Muscle layer of colon (tissue), 2 donors: Measurements from ENCODE around the gene ZBTB20.
"Not testable (repeated sequence)": the region's sequence is repeated elsewhere in the genome, so short reads cannot be mapped to it uniquely, and the experiment has no call there.

Experiments
- H3K27ac ChIP-seq: one replicate; pipeline ENCODE4 v1.7.0; 2013; ENCODE audit warnings: low read depth, mild to moderate bottlenecking, low read length, moderate library complexity
- H3K27me3 ChIP-seq, 2 donors: one replicate each; pipeline ENCODE4 v1.7.0; 2013; ENCODE audit warnings: low read length in 2 of 2, mild to moderate bottlenecking in 2 of 2; ENCODE audit not compliant: insufficient read depth in 2 of 2, control insufficient read depth in 1 of 2
- H3K36me3 ChIP-seq: one replicate; pipeline ENCODE4 v1.7.0; 2013; ENCODE audit warnings: mild to moderate bottlenecking, low read length; ENCODE audit not compliant: insufficient read depth
- H3K4me1 ChIP-seq: one replicate; pipeline ENCODE4 v1.7.0; 2013; ENCODE audit warnings: mild to moderate bottlenecking, low read length; ENCODE audit not compliant: insufficient read depth
- H3K4me3 ChIP-seq, 2 donors: one replicate each; pipeline ENCODE4 v1.7.0; 2013; ENCODE audit warnings: low read length in 2 of 2, low read depth in 1 of 2, mild to moderate bottlenecking in 1 of 2, moderate library complexity in 1 of 2
- H3K9ac ChIP-seq: one replicate; pipeline ENCODE4 v1.7.0; 2013; ENCODE audit warnings: low read length
- H3K9me3 ChIP-seq: one replicate; pipeline ENCODE4 v1.7.0; 2013; ENCODE audit warnings: mild to moderate bottlenecking, low read length
- donor health status: abdominal sarcoma.
- donor health status: Adenocarcinoma of cecum.

The ZBTB20 gene

DNA sequence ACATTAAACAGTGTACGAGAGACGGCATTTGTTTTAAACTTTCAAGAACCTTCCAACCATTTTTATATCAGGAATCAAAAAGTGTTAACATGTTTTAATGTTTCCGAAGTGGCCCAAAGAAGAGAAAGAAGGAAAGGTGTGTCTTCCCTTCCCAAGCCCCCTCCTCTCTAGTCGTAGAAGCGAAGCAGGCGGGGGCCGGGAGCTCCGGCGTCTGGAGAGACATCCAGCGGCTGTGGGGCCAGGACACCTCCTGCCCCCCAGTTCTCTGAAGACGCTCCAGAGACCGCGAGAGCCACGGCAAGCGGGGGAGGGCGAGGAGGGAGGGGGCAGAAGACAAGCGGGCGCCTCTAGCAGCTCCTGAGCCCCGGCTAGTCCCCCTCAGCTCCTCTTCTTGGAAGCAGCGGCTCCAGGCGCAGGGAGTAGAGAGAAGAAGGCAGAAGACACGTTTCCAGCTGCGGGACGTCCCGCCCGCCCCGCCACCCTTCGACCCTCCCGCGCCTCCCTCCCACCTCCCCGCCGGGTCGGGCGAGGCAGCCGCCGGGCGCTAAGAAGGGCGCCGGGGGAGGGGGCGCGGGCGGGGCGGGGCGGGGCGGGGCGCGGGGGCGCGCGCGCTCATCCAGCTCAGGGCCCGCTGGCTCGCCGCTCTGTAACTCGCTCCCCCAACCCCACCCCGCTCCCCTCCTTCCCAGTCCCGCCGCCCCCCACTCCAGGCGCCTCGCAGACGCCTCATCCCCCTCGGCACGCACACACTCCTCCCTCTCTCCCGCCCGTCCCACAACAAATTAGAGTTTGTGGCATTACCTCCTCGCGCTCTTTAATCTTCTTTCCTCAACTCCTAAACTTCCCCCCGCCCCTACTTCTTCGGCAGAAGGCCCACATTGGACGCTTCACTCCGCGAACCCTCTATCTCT lies at the start of gene ZBTB20:
Gene ZBTB20, minus strand, starts transcription at position 871 of the 911 bp plus-strand sequence.
- H3K27me3 ChIP-seq = no peaks in the 10 kb centered on the region
- H3K4me1 ChIP-seq = peaks cover 25% of the 10 kb centered on the region
- H3K27ac ChIP-seq = peak within 1 kb of the TSS; percentile 98
- no peaks in the 10 kb centered on the region for H3K9me3 ChIP-seq
- H3K36me3 ChIP-seq = no peaks in the 10 kb centered on the region
- H3K9ac ChIP-seq = peak within 1 kb of the TSS; percentile 91
- H3K4me3 ChIP-seq = peak within 1 kb of the TSS; percentile 50 to 96

DNA sequence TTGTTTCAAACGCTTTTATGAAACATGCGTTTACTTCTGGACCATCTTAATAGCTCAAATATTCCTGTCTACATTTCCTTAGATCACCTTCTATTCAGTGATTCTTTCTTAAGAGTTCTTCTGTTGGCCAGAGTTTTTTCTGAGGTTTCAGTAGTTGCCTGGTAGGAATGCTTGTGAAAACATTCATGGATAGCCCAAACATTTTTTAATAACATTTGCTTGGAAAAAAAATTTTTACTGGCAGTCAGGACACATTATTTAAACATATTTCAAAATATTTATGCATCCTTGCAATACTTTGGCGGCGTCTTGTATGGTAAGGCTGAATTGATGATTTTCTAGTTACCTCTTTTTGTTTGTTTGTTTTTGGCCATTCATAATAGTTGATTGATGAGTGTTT lies 47.4 kb upstream of the ZBTB20 start:
- Histone ChIP-seq H3K36me3 (no peaks in the 10 kb centered on the region), H3K27me3 (no peaks in the 10 kb centered on the region), H3K4me3 (no peak overlapping the region)

DNA sequence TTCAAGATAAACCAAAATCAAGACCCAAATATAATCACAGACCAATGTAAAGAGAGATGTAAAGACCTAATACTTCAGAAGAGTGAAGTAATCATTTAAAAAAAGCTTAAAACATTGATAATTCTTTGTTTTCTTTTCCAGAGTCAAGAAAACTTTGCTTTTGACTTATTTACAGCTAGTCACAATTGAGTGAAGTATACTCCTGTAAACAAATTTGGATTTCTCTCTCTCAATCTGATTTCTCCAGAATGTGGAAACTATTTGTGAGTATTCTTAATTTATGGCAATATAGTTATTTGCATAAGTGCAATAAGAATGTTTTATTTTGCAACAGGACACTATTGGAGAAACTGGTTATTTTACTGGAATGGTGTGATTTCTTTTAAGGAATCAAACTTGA lies 43.7 kb upstream of the ZBTB20 start:
- Histone ChIP-seq H3K9ac (no peak overlapping the region), H3K4me1 (no peaks in the 10 kb centered on the region), H3K27me3 (no peaks in the 10 kb centered on the region), H3K9me3 (no peaks in the 10 kb centered on the region), H3K27ac (no peak overlapping the region), H3K36me3 (no peaks in the 10 kb centered on the region), H3K4me3 (no peak overlapping the region)

More for the DNA sequence above, 47.4 kb upstream of the ZBTB20 start:
- Histone ChIP-seq H3K4me1 (no peaks in the 10 kb centered on the region), H3K27ac (no peak overlapping the region), H3K9ac (no peak overlapping the region), H3K9me3 (no peaks in the 10 kb centered on the region)

DNA sequence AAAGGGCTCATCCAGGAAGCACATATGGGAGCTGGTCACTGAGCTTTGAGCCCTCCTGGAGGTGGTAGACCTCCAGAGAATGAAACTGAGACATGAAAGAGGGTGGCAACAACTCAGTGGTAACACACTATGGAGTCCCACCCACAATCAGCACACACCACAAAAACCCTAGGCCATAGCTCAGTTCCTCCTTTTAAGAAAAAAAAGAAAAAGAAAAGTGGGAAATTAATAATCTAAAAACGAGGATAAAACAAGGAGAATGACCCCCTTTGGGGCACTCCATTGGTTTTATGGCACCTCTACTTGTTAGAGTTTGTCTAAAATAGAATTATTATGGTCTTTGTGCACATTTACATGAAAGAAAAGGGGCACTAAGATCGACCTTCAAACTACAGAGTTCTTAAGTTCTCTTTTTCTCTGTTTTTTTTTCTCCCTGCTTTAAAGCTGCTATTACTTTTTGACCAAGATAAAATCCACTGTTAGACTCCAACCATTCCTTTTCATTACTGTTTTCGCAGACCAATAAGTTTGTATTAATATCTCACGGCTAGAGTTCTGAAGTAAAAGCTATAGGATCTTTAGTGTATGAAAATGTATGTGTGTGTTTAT lies 40.2 kb upstream of the ZBTB20 start:
- Histone ChIP-seq H3K27me3 (no peaks in the 10 kb centered on the region), H3K27ac (no peak overlapping the region), H3K4me3 (no peak overlapping the region), H3K9me3 (no peaks in the 10 kb centered on the region), H3K36me3 (no peaks in the 10 kb centered on the region), H3K4me1 (no peaks in the 10 kb centered on the region), H3K9ac (no peak overlapping the region)

DNA sequence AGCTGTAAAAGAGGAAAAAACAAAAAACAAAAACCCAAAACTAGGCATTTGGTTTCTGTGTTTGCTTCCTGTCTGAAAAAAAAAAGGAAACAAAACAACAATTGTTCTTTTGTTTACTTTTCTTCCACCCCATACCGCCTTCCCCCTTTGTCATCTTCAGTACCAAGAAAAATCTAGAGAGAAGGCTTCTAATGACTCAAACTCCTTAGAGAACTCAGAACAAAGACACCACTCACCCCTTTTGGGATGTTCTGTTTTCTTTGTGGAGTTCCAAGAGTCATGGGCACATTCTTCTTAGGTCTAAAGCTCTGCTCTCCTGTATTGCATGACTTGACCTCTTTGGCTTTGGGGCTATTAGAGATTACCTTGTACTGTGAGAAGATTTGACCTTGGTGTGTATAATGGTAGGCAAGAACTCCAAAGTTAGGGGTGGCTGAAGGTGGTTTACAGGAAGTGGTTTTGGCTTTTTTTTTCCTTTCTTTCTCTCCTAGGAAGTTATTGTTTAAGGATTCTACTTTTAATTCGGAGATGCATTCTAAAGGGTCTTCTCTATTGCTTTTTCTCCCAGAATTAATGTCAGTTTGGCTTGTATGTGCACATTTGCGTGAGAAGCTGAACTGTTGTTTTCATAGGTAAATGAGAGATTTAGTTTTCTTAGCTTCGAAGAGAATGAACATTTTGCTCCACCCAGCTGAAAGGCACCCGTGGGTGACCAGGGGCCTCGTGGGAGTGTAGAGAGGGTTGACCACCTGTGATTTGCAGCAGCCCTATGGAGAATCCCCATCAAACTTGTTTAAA lies 39.5 kb upstream of the ZBTB20 start:
- no peak overlapping the region for H3K27ac ChIP-seq
- H3K9me3 ChIP-seq = no peaks in the 10 kb centered on the region
- H3K4me3 ChIP-seq = no peak overlapping the region
- no peaks in the 10 kb centered on the region for H3K36me3 ChIP-seq
- H3K4me1 ChIP-seq = no peaks in the 10 kb centered on the region
- H3K27me3 ChIP-seq = no peaks in the 10 kb centered on the region
- no peak overlapping the region for H3K9ac ChIP-seq

DNA sequence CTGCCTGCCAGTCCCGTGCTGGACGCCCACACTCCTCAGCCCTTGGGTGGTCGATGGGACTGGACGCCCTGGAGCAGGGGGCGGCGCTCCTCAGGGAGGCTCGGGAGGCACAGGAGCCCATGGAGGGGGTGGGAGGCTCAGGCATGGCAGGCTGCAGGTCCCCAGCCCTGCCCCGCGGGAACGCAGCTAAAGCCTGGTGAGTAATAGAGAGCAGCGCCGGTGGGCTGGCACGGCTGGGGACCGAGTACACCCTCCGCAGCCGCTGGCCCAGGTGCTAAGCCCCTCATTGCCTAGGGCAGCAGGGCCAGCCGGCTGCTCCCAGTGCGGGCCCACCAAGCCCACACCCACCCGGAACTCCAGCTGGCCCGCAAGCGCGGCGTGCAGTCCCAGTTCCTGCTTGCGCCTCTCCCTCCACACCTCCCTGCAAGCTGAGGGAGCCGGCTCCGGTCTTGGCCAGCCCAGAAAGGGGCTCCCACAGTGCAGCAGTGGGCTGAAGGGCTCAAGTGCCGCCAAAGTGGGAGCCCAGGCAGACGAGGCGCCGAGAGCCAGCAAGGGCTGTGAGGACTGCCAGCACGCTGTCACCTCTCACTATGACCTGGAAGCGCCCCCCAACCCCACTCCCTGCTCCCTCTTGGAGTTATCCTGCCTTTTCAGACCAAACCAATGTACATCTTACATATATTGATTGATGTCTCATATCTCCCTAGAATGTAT lies 37.9 kb upstream of the ZBTB20 start:
- H3K9ac ChIP-seq, H3K4me3 ChIP-seq, H3K9me3 ChIP-seq, H3K27ac ChIP-seq, H3K4me1 ChIP-seq, H3K27me3 ChIP-seq, H3K36me3 ChIP-seq: not testable (repeated sequence)

DNA sequence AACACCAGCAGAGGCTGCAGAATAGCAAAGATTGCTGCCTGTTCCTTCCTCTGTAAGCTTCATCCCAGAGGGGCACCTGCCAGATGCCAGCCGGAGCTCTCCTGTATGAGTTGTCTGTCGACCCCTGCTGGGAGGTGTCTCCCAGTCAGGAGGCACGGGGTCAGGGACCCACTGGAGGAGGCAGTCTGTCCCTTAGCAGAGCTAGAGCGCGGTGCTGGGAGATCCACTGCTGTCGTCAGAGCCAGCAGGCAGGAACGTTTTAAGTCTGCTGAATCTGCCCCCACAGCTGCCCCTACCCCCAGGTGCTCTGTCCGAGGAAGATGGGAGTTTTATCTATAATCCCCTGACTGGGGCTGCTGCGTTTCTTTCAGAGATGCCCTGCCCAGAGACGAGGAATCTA lies 31.8 kb upstream of the ZBTB20 start:
- H3K4me1 ChIP-seq, H3K9ac ChIP-seq, H3K4me3 ChIP-seq, H3K9me3 ChIP-seq, H3K27me3 ChIP-seq, H3K36me3 ChIP-seq, H3K27ac ChIP-seq: not testable (repeated sequence)

DNA sequence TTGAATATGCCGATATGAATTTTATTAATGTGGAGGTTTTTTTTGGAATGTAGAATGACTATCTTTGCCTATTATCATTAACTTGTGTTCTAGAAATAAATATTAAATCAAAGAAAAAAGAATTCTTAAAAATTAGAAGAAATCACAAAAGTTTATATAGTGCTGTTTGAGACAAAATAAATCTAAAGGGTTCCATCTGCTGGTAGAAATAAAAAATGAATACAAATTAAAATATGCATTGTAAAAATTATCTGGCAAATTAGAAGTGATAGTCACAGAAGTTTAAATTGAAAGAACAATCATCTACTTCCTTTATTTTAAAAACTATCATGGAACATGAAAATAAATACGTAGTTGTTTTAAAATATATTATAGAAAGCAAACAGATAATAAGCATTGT lies 22.7 kb upstream of the ZBTB20 start:
- H3K9me3 ChIP-seq = no peaks in the 10 kb centered on the region
- H3K36me3 ChIP-seq = no peaks in the 10 kb centered on the region
- no peaks in the 10 kb centered on the region for H3K27me3 ChIP-seq
- H3K27ac ChIP-seq = no peak overlapping the region
- H3K4me1 ChIP-seq = no peaks in the 10 kb centered on the region
- H3K9ac ChIP-seq = no peak overlapping the region
- H3K4me3 ChIP-seq = no peak overlapping the region

DNA sequence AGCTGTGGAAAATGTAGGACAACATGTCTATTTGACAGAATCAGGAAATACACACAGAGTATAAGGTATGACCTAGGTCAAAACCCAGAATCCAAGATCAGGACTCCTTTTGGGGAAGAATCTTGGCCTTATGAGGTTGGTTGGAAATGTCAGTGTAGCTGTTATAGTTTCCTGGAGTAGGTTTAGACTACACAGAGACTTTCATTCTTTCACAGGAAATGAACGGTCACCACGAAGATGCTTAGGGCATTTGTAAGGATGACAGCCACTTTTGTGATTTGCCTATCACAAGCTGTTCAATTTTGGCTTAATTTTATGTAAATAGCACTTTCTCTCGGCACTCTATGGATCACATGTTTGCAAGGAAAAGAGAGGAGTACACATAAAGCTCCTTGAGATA lies 18.6 kb upstream of the ZBTB20 start:
- Histone ChIP-seq H3K4me1 (no peaks in the 10 kb centered on the region), H3K4me3 (no peak overlapping the region), H3K36me3 (no peaks in the 10 kb centered on the region), H3K27me3 (no peaks in the 10 kb centered on the region), H3K9ac (no peak overlapping the region), H3K9me3 (no peaks in the 10 kb centered on the region), H3K27ac (no peak overlapping the region)

DNA sequence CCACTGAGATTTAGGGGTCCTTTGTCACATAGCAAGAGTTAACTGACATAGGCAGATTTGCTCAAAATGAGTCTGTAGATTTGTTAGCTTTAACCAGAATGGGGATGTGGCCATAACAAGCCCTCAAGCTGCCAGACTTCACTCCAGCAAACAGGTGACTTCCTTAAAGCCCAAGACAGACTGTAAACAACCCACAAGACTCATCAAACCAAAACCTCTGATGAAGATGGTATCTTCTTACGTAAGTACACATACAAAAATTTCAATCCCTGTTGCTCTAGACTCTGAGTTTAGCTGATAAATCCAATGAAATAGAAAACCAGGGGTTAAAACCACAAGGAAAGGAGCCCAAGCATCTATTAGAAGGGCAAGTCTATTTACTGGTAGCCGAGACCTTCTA lies 18.2 kb upstream of the ZBTB20 start:
- H3K27me3 ChIP-seq = no peaks in the 10 kb centered on the region
- no peak overlapping the region for H3K27ac ChIP-seq

More for the DNA sequence above, 18.2 kb upstream of the ZBTB20 start:
- H3K4me3 ChIP-seq = no peak overlapping the region
- no peaks in the 10 kb centered on the region for H3K4me1 ChIP-seq
- no peaks in the 10 kb centered on the region for H3K9me3 ChIP-seq
- no peak overlapping the region for H3K9ac ChIP-seq
- H3K36me3 ChIP-seq = no peaks in the 10 kb centered on the region
